GM18519 (cell line): ENCODE measurements around the gene DLEC1.
"Not testable (repeated sequence)": the region's sequence is repeated elsewhere in the genome, so short reads cannot be mapped to it uniquely, and the experiment has no call there.

Experiments
- ATAC-seq: cut with Tn5 transposase; IDR thresholded peaks from one replicate; pipeline ENCODE4 v1.9.1; 2021; ENCODE audit warnings: mild to moderate bottlenecking, moderate library complexity; ENCODE audit not compliant: unreplicated experiment, low FRiP score

Gene DLEC1

DNA sequence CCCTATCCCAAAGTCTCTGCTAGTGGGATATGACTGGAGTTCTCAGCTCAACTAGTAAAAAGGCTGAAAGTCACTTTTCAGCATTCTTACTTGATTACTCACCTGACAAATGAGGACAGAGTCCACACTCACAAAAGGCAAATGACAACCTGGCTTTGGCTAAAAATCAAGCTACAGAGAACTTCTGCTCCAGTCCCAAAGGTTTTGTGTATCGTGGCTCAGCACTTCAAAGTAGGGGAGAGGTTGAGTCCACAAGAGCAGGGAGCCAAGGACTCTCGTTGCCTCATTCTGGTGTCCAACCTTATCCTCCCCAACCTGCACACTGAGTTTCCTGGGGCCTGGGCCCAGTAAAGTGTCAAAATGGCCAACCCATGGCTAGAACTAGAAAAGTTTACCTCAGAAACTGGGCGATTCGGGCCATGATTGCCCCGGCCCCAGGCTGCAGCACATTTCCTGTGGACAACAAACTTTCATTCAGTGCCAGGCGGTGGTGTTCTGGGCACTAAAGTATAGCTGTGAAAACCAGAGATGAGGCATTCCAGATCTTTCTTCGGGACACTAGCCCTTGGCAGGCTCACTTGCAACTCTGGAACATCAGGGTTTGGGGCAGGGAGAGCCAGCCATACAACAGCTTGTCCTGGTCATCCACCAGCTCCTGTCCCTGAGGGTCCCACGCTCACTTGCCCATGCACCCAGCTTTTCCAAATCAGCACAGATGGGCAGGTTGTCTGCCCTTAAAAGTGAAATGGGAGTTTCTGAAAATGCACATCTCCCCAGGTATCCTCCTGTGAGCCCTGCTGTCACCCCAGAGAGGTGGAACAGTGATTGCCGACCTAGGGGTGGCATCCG lies 94.8 kb downstream of the DLEC1 start:
- ATAC-seq: no peak

DNA sequence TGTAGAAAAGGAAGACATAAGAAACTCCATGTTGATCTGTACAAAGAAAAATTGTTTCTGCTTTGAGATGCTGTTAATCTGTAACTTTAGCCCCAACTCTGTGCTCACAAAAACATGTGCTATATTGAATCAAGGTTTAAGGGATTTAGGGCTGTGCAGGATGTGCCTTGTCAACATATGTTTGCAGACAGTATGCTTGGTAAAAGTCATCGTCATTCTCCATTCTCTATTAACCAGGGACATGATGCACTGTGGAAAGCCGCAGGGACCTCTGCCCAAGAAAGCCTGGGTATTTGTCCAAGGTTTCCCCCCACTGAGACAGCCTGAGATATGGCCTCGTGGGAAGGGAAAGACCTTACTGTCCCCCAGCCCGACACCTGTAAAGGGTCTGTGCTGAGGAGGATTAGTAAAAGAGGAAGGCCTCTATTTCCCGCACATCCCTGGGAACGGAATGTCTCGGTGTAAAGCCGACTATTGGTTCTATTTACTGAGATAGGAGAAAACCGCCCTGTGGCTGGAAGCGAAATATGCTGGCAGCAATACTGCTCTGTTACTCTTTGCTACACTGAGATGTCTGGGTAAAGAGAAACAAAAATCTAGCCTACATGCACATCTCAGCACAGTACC lies 95.6 kb downstream of the DLEC1 start:
- not testable (repeated sequence) for ATAC-seq

- ATAC-seq: not testable (repeated sequence)
Observed at GRCh38 chr3:38135621-38136277, 96.7 kb downstream of the DLEC1 start.

DNA sequence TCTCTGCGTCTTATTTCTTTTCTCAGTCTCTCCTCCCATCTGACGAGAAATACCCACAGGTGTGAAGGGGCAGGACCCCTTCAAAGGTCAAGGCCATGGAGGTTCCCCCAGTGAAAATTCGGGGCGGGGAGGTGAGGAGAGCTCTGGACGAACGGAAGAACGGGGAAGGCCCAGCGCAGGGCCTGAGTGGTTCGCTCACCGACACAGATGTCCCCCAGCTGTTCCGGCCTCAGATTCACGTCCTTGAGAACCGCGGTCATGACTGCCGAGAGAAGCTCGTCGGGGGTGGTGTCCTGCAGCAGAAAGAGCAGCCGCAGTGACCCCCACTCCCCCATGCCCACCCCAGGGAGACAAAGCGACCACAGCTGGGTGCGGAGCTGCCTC lies 97.4 kb downstream of the DLEC1 start:
- no peak for ATAC-seq

- peak; percentile 86 for ATAC-seq
Observed at GRCh38 chr3:38136777-38137614, 98.0 kb downstream of the DLEC1 start, which contains the start of gene ACAA1. Gene ACAA1, minus strand, starts transcription at chr3:38137127. Its CDS starts 92 bp downstream, at chr3:38137035.

DNA sequence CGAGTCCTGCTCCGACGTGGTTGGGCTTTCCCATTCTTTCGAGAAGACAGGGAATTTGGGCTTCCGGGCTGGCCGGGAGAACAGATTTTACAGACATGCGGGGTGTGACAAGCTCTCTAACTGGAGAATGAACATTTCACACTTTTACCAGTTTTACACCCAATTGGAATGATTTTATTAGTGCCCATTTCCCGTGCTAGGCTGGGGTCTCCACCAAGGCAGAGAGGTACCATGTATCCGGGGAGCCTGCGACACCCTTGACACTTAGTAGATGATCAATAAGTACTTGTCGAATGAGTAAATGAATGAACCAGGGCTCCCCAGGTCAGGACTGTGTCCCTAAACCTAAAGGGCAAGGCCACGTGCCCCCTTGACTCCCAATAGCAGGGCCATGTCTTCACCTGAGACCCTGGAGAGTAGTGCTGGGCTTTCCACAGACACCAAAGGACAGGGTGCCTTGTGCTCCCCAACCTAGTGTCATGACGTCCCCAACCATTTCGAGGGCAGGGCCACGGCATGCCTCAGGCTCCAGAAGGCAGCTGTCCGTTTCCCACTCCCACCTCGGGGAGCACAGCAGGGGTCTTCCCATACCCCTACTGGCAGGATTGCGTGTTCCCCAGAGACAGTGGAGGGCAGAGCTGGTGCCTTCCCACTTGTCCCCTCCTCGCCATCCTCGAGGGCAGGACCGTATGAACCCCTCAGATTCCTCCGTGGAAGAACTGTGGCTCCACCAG lies 98.8 kb downstream of the DLEC1 start:
- ATAC-seq: no peak

DNA sequence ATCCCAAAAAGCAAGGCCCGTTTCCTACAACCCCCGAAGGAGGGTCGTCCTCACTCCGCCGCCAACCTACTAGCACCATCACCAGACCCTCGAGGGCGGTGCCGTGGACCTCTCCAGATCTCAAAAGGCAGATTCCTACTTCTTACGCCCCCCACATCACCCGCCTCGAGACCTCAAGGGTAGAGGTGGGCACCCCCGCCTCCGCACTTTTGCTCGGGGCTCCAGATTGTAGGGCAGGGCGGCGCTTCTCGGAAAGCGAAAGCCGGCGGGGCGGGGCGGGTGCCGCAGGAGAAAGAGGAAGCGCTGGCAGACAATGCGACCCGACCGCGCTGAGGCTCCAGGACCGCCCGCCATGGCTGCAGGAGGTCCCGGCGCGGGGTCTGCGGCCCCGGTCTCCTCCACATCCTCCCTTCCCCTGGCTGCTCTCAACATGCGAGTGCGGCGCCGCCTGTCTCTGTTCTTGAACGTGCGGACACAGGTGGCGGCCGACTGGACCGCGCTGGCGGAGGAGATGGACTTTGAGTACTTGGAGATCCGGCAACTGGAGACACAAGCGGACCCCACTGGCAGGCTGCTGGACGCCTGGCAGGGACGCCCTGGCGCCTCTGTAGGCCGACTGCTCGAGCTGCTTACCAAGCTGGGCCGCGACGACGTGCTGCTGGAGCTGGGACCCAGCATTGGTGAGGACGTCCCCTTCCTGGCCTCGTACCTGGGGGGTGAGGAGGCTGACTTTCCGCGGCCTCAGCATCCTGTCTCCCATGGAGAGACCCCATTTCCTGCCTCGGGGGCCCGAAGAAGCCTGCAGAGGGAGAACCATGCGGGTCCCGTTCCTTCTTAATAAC lies 99.6 kb downstream of the DLEC1 start, which contains the start of gene MYD88:
TSS of gene MYD88 (plus strand) at position 313 of the 842 bp plus-strand sequence. CDS start at position 353, 40 bp downstream.
- ATAC-seq: no peak

GRCh38 chr3:38139191-38139590 lies 100.2 kb downstream of the DLEC1 start:
- ATAC-seq: no peak

DNA sequence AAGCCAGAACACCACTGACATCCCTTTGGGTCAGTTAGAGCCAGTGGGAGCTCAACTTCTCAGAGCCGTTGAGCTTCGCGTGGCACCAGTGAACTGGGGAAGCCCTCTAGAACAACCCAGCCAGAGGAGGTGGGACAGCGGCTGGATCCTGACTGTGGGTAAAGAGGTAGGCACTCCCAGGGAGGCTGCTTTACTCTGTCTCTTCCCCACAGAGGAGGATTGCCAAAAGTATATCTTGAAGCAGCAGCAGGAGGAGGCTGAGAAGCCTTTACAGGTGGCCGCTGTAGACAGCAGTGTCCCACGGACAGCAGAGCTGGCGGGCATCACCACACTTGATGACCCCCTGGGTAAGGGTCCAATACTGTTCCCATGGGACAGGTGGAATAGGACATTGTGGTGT lies 100.6 kb downstream of the DLEC1 start:
- ATAC-seq: no peak

- ATAC-seq: no peak
Observed at GRCh38 chr3:38140326-38141172, 101.5 kb downstream of the DLEC1 start.

- ATAC-seq: no peak
Observed at GRCh38 chr3:38141173-38141951, 102.4 kb downstream of the DLEC1 start.

DNA sequence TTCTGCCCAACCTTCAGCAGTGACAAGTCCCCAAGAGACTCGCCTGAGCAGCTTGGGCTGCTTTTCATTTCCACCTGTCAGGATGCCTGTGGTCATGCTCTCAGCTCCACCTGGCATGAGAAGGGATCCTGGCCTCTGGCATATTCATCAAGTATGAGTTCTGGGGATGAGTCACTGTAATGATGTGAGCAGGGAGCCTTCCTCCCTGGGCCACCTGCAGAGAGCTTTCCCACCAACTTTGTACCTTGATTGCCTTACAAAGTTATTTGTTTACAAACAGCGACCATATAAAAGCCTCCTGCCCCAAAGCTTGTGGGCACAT lies 102.9 kb downstream of the DLEC1 start:
- no peak for ATAC-seq

GRCh38 chr3:38142959-38143358 lies 104.0 kb downstream of the DLEC1 start:
- ATAC-seq: no peak

- no peak for ATAC-seq
Observed at GRCh38 chr3:38143511-38143910, 104.5 kb downstream of the DLEC1 start.

- ATAC-seq: no peak
Observed at GRCh38 chr3:38146504-38146903, 107.5 kb downstream of the DLEC1 start.

GRCh38 chr3:38147421-38147820 lies 108.4 kb downstream of the DLEC1 start:
- no peak for ATAC-seq

- ATAC-seq: no peak
Observed at GRCh38 chr3:38148311-38148882, 109.4 kb downstream of the DLEC1 start.
